Fibroblast of lung (primary cell): Measurements from ENCODE around the gene CRABP2. TPM values are rescaled to one million over a fixed set of nuclear protein-coding genes. Genes with fewer than 3 reads are reported as not detected.
A peak's percentile ranks its signal among the peaks of the same experiment; 100 is the strongest.

ENCODE experiments used
- DNase-seq, 2 donors: peaks; one replicate each; pipeline versions ENCODE4 v3.0.0 to v3.0.0-alpha.2; 2010; ENCODE audit warnings: low read depth in 2 of 2
- H2AFZ ChIP-seq: 2 replicates; pipeline ENCODE4 v1.5.1; 2012; ENCODE audit warnings: low read length, control low read depth, inconsistent platforms
- H3K27ac ChIP-seq: 2 replicates; pipeline ENCODE4 v1.5.1; 2011; ENCODE audit warnings: low read length, control low read depth; ENCODE audit not compliant: insufficient read depth
- H3K27me3 ChIP-seq: 2 replicates; pipeline ENCODE4 v1.5.1; 2011; ENCODE audit warnings: mild to moderate bottlenecking, low read length; ENCODE audit not compliant: control insufficient read depth, insufficient read depth
- H3K36me3 ChIP-seq: 2 replicates; pipeline ENCODE4 v1.5.1; 2011; ENCODE audit warnings: low read length; ENCODE audit not compliant: control insufficient read depth, insufficient read depth
- H3K4me1 ChIP-seq: 2 replicates; pipeline ENCODE4 v1.5.1; 2011; ENCODE audit warnings: low read length; ENCODE audit not compliant: control insufficient read depth, insufficient read depth; ENCODE audit errors: extremely low read depth
- H3K4me2 ChIP-seq: 2 replicates; pipeline ENCODE4 v1.5.1; 2011; ENCODE audit warnings: low read length, control low read depth; ENCODE audit not compliant: insufficient read depth; ENCODE audit errors: extremely low read depth
- H3K4me3 ChIP-seq, 4 experiments: fragments of 200-600 bp in 1 of 4; sonication (generic) in 1 of 4; replicated peaks in 1 of 4; 2 replicates each; pipeline ENCODE4 v1.5.1; 2011 to 2016; ENCODE audit warnings: low read length in 4 of 4, low read depth in 3 of 4, mild to moderate bottlenecking in 3 of 4, control low read depth in 2 of 4, inconsistent platforms in 1 of 4, mixed read lengths in 1 of 4; ENCODE audit not compliant: insufficient read depth in 1 of 4; ENCODE audit errors: control extremely low read depth in 1 of 4
- H3K79me2 ChIP-seq: 2 replicates; pipeline ENCODE4 v1.5.1; 2012; ENCODE audit warnings: mild to moderate bottlenecking, low read length, inconsistent platforms; ENCODE audit not compliant: control insufficient read depth, insufficient read depth
- H3K9ac ChIP-seq: 2 replicates; pipeline ENCODE4 v1.5.1; 2011; ENCODE audit warnings: mild to moderate bottlenecking, low read length, control low read depth; ENCODE audit not compliant: insufficient read depth
- H3K9me3 ChIP-seq: 2 replicates; pipeline ENCODE4 v1.5.1; 2012; ENCODE audit warnings: low read depth, low read length; ENCODE audit not compliant: control insufficient read depth, insufficient read depth
- H4K20me1 ChIP-seq: 2 replicates; pipeline ENCODE4 v1.5.1; 2011; ENCODE audit warnings: low read length; ENCODE audit not compliant: control insufficient read depth, insufficient read depth; ENCODE audit errors: extremely low read depth
- EZH2 ChIP-seq: IDR thresholded peaks from 2 replicates; pipeline ENCODE4 v1.5.1; 2012; ENCODE audit warnings: low read length, control low read depth, mild to moderate bottlenecking; ENCODE audit errors: missing control alignments
- polyA plus RNA-seq, 2 donors: library from polyadenylated mRNA; depleted of rRNA in 1 of 2; stranded (reverse) in 1 of 2; unstranded in 1 of 2; fragments of >200 nt; gene quantifications; 2 replicates each; pipeline ENCODE4 v1.2.1, GENCODE V29; 2011 to 2012; ENCODE audit warnings: missing spikeins in 1 of 2
- total RNA-seq: library from RNA; depleted of rRNA; stranded (reverse); fragments of >200 nt; gene quantifications from 2 replicates; pipeline ENCODE4 v1.2.1, GENCODE V29; 2014
- TF ChIP-seq, protein P1 (sequence below), 2 donors: IDR thresholded peaks in 1 of 2; conservative IDR thresholded peaks in 1 of 2; 1 replicate in 1 of 2; 2 replicates in 1 of 2; pipeline ENCODE4 v1.5.1; 2011 to 2012; ENCODE audit warnings: low read length in 2 of 2, control low read depth in 1 of 2, inconsistent platforms in 1 of 2, low read depth in 1 of 2, mild to moderate bottlenecking in 1 of 2

Gene CRABP2
- total and polyA plus RNA-seq, 2 donors (not counting 1 experiment from before 2014, with no cell fraction given), result 48.9 to 70.4 TPM

DNA sequence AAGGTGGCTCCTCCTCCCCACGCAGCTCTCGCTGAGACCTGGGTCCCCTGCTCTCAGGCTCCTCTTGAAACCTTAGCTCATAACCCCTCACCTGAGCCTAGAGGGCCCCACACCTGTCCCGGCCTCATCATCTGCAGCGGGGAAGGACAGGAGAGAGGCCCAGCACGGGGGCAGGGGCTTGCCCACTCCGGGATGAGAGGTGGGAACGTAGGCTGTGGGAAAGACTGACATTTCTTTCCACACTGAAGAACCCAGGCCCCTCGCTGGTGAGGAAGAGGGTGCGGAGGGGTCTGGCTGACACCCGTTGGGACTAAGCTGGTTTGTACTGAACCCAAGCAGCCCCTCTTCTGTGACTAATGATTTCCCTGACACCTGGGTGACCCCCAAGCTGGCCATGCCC lies 14.2 kb downstream of the CRABP2 start:
- no peak for TF ChIP-seq EZH2
- TF ChIP-seq, protein P1, sequence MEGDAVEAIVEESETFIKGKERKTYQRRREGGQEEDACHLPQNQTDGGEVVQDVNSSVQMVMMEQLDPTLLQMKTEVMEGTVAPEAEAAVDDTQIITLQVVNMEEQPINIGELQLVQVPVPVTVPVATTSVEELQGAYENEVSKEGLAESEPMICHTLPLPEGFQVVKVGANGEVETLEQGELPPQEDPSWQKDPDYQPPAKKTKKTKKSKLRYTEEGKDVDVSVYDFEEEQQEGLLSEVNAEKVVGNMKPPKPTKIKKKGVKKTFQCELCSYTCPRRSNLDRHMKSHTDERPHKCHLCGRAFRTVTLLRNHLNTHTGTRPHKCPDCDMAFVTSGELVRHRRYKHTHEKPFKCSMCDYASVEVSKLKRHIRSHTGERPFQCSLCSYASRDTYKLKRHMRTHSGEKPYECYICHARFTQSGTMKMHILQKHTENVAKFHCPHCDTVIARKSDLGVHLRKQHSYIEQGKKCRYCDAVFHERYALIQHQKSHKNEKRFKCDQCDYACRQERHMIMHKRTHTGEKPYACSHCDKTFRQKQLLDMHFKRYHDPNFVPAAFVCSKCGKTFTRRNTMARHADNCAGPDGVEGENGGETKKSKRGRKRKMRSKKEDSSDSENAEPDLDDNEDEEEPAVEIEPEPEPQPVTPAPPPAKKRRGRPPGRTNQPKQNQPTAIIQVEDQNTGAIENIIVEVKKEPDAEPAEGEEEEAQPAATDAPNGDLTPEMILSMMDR (conservative IDR thresholded peaks at IDR 0.05 in 1 of 2, IDR thresholded peaks at IDR 0.05 in 1 of 2; ENCODE audit: low read depth in 1 of 2, low read length in 2 of 2), result no peak
- Histone ChIP-seq H3K4me1 (peaks cover 15% of the 10 kb centered on the region), H3K27me3 (no peaks in the 10 kb centered on the region), H3K79me2 (no peaks in the 10 kb centered on the region), H3K27ac (no peak overlapping the region), H3K9me3 (no peaks in the 10 kb centered on the region), H3K4me3 (no peak overlapping the region), H3K36me3 (no peaks in the 10 kb centered on the region), H4K20me1 (no peaks in the 10 kb centered on the region), H2AFZ (no peak overlapping the region), H3K9ac (no peak overlapping the region), H3K4me2 (no peak overlapping the region)
- no peak for DNase-seq

DNA sequence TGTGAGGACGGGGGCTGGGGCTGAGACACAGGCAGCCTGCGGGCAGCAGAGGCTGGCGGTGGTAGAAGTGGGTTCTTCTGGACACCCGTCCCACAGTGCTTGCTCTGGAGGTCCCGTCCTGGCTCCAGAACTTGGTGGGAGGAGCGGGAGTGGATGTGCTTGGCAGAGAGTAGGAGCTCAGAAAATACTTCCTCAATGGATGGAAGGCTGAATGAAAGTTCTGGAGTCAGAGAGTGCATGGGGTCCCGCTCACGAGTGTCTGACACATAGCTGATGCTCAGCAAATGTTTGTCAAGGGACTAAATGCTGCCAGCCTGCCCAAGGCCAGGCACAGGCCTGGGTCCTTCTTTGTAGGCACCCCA lies 14.7 kb downstream of the CRABP2 start:
- Histone ChIP-seq H4K20me1 (no peaks in the 10 kb centered on the region), H3K4me2 (no peak overlapping the region), H3K4me1 (peaks cover 15% of the 10 kb centered on the region), H2AFZ (no peak overlapping the region), H3K79me2 (no peaks in the 10 kb centered on the region), H3K9me3 (no peaks in the 10 kb centered on the region), H3K27me3 (no peaks in the 10 kb centered on the region), H3K9ac (no peak overlapping the region), H3K36me3 (no peaks in the 10 kb centered on the region), H3K27ac (no peak overlapping the region), H3K4me3 (no peak overlapping the region)
- DNase-seq, result no peak
- TF ChIP-seq EZH2, result no peak

DNA sequence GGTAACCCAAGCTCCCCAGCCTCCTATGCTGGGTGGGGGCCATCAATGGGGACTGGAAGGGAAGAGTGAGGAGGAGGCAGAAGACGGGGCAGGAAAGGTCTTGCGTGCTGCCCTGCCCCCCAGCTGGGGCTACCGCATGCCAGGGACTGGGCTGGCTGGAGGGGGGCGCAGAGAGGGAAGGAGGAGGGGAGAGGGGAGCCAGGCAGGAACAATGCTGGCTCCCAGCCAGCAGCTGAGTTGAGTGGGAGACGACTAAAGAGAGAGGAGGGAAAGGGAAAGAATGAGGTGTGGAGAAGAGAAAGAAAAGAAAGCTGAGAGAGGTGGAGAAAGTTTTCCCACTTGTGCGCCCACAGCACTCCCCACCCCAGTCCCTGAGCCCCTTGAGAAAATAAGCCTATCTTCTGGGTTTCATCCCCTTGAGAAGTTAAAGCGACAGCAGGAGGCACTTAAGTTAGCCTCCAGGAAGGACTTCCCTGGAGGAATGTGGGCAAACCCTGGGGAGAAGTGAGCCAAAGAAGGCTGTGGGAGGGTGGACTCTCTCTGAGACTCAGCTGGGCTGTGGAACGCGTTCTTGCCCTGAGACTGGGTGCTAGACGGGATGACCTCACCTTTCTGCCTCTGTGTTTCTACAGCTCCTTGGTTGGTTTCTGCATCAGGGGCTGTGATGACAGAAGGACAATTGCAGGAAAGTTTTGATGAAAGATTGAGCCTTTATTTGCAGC lies 15.3 kb downstream of the CRABP2 start:
- Histone ChIP-seq H3K36me3 (no peaks in the 10 kb centered on the region), H3K4me2 (peak overlapping the region; percentile 93), H3K79me2 (no peaks in the 10 kb centered on the region), H3K27me3 (no peaks in the 10 kb centered on the region), H2AFZ (no peak overlapping the region), H3K27ac (no peak overlapping the region), H3K9ac (no peak overlapping the region), H4K20me1 (no peaks in the 10 kb centered on the region), H3K4me3 (peak overlapping the region in 3 of 4 experiments; percentile 22 to 49 (median 25)), H3K9me3 (no peaks in the 10 kb centered on the region), H3K4me1 (peaks cover 15% of the 10 kb centered on the region)
- TF ChIP-seq, protein P1 (conservative IDR thresholded peaks at IDR 0.05 in 1 of 2, IDR thresholded peaks at IDR 0.05 in 1 of 2; ENCODE audit: low read depth in 1 of 2, low read length in 2 of 2), result no peak
- TF ChIP-seq EZH2, result no peak
- DNase-seq, result peak in 1 of 2 donors; percentile 44
